ENCODE data around the gene PGAP1.

DNA sequence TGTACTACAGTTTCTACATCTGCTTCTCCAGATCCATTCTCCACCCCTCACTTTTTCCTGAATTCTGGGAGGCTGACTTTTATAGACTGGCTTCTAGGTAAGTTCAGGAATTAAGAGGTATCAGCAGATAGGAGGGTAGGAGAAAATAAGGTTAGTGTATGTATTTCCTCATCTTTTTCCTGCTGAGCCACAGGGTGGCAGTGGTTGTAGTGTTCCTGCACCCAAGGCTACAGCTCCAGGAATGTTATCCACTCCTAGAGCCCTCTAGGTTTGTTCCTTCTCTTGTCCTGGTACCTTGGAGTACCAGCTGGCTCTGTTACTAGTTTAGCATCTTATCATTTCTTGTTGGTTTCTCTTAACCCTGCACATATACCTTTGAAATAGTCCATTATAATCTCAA, 76.6 kb downstream of the PGAP1 start:
- TF ChIP-seq POLR2AphosphoS5 (IDR thresholded peaks at IDR 0.05) (no peak), POLR2A (IDR thresholded peaks at IDR 0.05) (no peak)
- TF ChIP-seq, protein P1, sequence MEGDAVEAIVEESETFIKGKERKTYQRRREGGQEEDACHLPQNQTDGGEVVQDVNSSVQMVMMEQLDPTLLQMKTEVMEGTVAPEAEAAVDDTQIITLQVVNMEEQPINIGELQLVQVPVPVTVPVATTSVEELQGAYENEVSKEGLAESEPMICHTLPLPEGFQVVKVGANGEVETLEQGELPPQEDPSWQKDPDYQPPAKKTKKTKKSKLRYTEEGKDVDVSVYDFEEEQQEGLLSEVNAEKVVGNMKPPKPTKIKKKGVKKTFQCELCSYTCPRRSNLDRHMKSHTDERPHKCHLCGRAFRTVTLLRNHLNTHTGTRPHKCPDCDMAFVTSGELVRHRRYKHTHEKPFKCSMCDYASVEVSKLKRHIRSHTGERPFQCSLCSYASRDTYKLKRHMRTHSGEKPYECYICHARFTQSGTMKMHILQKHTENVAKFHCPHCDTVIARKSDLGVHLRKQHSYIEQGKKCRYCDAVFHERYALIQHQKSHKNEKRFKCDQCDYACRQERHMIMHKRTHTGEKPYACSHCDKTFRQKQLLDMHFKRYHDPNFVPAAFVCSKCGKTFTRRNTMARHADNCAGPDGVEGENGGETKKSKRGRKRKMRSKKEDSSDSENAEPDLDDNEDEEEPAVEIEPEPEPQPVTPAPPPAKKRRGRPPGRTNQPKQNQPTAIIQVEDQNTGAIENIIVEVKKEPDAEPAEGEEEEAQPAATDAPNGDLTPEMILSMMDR (IDR thresholded peaks at IDR 0.05 in 8 of 11, conservative IDR thresholded peaks at IDR 0.05 in 3 of 11): no peak
